Loucy (cell line): ENCODE results near the gene FAR2.
A peak's percentile ranks its signal among the peaks of the same experiment; 100 is the strongest.

Experiments used
- H2AFZ ChIP-seq: fragments of 200-600 bp; sonication (generic); 2 replicates; pipeline ENCODE4 v1.6.0; 2016; ENCODE audit warnings: antibody characterized with exemption, mild to moderate bottlenecking, low read length, moderate library complexity
- H3F3A ChIP-seq: fragments of 200-600 bp; 2 replicates; pipeline ENCODE4 v1.6.0; 2016; ENCODE audit warnings: antibody characterized with exemption, low read depth, mild to moderate bottlenecking
- H3K27me3 ChIP-seq: fragments of 200-600 bp; sonication (generic); 2 replicates; pipeline ENCODE4 v1.6.1; 2014; ENCODE audit warnings: low read length, mild to moderate bottlenecking; ENCODE audit not compliant: insufficient read depth, poor library complexity, severe bottlenecking
- H3K36me3 ChIP-seq: fragments of 200-600 bp; sonication (generic); 2 replicates; pipeline ENCODE4 v1.6.1; 2016; ENCODE audit warnings: low read length; ENCODE audit not compliant: insufficient read depth
- H3K4me1 ChIP-seq: fragments of 200-600 bp; sonication (generic); 2 replicates; pipeline ENCODE4 v1.5.1; 2014; ENCODE audit warnings: low read length, mild to moderate bottlenecking; ENCODE audit not compliant: insufficient read depth, poor library complexity, severe bottlenecking
- H3K4me2 ChIP-seq: fragments of 200-600 bp; sonication (generic); 2 replicates; pipeline ENCODE4 v1.6.0; 2014; ENCODE audit warnings: antibody characterized with exemption, low read length, low read depth, mild to moderate bottlenecking; ENCODE audit not compliant: poor library complexity, severe bottlenecking
- H3K4me3 ChIP-seq: fragments of 200-600 bp; sonication (generic); 2 replicates; pipeline ENCODE4 v1.5.1; 2014; ENCODE audit warnings: low read length, mild to moderate bottlenecking, mixed read lengths; ENCODE audit not compliant: poor library complexity, severe bottlenecking
- H3K79me2 ChIP-seq: fragments of 200-600 bp; sonication (generic); 2 replicates; pipeline ENCODE4 v1.6.1; 2014; ENCODE audit warnings: low read length; ENCODE audit not compliant: insufficient read depth
- H3K9ac ChIP-seq: fragments of 200-600 bp; sonication (generic); 2 replicates; pipeline ENCODE4 v1.6.0; 2014; ENCODE audit warnings: mild to moderate bottlenecking, low read depth, low read length, moderate library complexity; ENCODE audit not compliant: poor library complexity, severe bottlenecking
- H3K9me2 ChIP-seq: fragments of 200-600 bp; sonication (generic); replicated peaks from 2 replicates; pipeline ENCODE4 v1.6.1; 2016; ENCODE audit warnings: low read depth, low read length, mixed read lengths
- H3K9me3 ChIP-seq: fragments of 200-600 bp; sonication (generic); 2 replicates; pipeline ENCODE4 v1.6.1; 2014; ENCODE audit warnings: mild to moderate bottlenecking, antibody characterized with exemption, low read length, low read depth; ENCODE audit not compliant: insufficient read depth
- H4K20me1 ChIP-seq: fragments of 200-600 bp; sonication (generic); 2 replicates; pipeline ENCODE4 v1.6.0; 2014; ENCODE audit warnings: antibody characterized with exemption, low read length, mild to moderate bottlenecking; ENCODE audit not compliant: insufficient read depth, poor library complexity, severe bottlenecking
- EZH2phosphoT487 ChIP-seq: fragments of 200-600 bp; IDR thresholded peaks from 2 replicates; pipeline ENCODE4 v1.6.1; 2018; ENCODE audit warnings: antibody characterized with exemption, mild to moderate bottlenecking, moderate library complexity, borderline replicate concordance
- TF ChIP-seq, protein P1 (sequence below): fragments of 200-600 bp; sonication (generic); conservative IDR thresholded peaks from 2 replicates; pipeline ENCODE4 v1.5.1; 2014; ENCODE audit warnings: mild to moderate bottlenecking, antibody characterized with exemption, low read length

Gene FAR2

DNA sequence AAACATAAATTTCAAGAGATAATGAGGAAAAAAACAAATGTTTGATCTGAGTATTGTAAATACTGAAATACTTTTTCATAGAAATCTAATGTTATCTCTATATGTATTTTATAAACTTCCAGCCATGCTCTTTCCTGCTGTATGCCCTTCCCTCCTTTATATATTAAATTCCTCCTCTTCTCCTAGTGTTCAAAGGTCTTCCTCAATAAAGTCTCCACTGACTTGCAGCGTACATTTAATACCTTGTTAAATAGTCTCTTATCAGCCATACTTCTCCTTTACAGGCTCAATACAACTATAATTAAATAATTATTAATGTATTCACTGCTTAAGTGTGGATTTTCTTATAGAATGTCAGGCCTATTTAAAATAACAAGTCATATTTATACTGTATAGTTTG, 205.9 kb downstream of the FAR2 start:
- peaks cover 61% of the 10 kb centered on the region for H3K36me3 ChIP-seq
- no peak overlapping the region for H3K9ac ChIP-seq
- no peak for TF ChIP-seq EZH2phosphoT487
- TF ChIP-seq, protein P1, sequence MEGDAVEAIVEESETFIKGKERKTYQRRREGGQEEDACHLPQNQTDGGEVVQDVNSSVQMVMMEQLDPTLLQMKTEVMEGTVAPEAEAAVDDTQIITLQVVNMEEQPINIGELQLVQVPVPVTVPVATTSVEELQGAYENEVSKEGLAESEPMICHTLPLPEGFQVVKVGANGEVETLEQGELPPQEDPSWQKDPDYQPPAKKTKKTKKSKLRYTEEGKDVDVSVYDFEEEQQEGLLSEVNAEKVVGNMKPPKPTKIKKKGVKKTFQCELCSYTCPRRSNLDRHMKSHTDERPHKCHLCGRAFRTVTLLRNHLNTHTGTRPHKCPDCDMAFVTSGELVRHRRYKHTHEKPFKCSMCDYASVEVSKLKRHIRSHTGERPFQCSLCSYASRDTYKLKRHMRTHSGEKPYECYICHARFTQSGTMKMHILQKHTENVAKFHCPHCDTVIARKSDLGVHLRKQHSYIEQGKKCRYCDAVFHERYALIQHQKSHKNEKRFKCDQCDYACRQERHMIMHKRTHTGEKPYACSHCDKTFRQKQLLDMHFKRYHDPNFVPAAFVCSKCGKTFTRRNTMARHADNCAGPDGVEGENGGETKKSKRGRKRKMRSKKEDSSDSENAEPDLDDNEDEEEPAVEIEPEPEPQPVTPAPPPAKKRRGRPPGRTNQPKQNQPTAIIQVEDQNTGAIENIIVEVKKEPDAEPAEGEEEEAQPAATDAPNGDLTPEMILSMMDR = no peak
- H3K4me2 ChIP-seq = no peak overlapping the region
- H3K27me3 ChIP-seq = no peaks in the 10 kb centered on the region
- peaks cover 6% of the 10 kb centered on the region for H4K20me1 ChIP-seq
- H3K4me3 ChIP-seq = no peak overlapping the region
- no peaks in the 10 kb centered on the region for H3K79me2 ChIP-seq
- H3K4me1 ChIP-seq = peaks cover 15% of the 10 kb centered on the region
- no peaks in the 10 kb centered on the region for H3F3A ChIP-seq
- no peak overlapping the region for H2AFZ ChIP-seq
- no peaks in the 10 kb centered on the region for H3K9me2 ChIP-seq
- H3K9me3 ChIP-seq = no peaks in the 10 kb centered on the region

DNA sequence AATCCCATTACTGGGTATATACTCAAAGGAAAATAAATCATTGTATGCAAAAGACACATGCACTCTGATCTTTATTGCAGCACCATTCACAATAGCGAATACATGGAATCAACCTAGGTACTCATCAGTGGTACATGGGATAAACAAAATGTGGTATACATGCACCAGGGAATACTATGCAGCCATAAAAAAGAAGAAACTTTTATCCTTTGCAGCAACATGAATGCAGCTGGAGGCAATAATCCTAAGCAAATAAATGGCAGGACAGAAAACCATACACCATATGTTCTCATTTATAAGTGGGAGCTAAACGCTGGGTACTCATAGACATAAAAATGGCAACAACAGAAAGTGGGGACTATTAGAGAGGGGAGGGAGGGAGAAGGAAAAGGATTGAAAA, 216.0 kb downstream of the FAR2 start:
- peaks cover 63% of the 10 kb centered on the region for H3K36me3 ChIP-seq
- peaks cover 3% of the 10 kb centered on the region for H3K4me1 ChIP-seq
- H3K9me3 ChIP-seq = 0 out of 2 replicates have a peak, but pooled peaks cover 2% of the 10 kb centered on the region
- H3K27me3 ChIP-seq = no peaks in the 10 kb centered on the region
- TF ChIP-seq EZH2phosphoT487 = no peak
- TF ChIP-seq, protein P1 = no peak
- no peak overlapping the region for H3K9ac ChIP-seq
- H3K79me2 ChIP-seq = peaks cover 25% of the 10 kb centered on the region; the same call in 1 of the 2 replicates
- no peak overlapping the region for H2AFZ ChIP-seq
- no peak overlapping the region for H3K4me2 ChIP-seq
- no peak overlapping the region for H3K4me3 ChIP-seq
- no peaks in the 10 kb centered on the region for H3K9me2 ChIP-seq
- no peaks in the 10 kb centered on the region for H3F3A ChIP-seq
- H4K20me1 ChIP-seq = peaks cover 6% of the 10 kb centered on the region

DNA sequence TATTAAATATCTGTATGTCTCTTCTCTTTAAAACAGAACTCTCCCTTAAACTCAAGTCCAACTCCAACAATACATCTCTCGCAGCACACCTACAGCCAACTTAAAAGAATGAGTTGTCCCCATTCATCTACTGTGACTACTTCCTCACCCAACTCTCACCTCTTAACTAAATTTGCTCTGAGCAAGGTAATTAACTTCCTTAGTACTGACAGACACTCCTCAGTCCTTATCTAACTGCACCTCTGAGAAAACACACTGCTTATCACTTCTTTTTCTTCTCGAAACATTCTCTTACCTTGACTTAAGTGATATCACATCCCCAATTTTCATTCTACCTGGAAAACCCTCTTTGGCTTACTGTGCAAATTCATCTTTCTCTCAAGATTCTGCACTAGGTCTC, 224.9 kb downstream of the FAR2 start:
- H3K9me2 ChIP-seq = no peaks in the 10 kb centered on the region
- H3K36me3 ChIP-seq = peaks cover 16% of the 10 kb centered on the region; the same call in 1 of the 2 replicates
- peaks cover 26% of the 10 kb centered on the region for H3K4me1 ChIP-seq
- H2AFZ ChIP-seq = no peak overlapping the region
- H3K27me3 ChIP-seq = no peaks in the 10 kb centered on the region
- TF ChIP-seq, protein P1 = no peak
- no peak for TF ChIP-seq EZH2phosphoT487
- no peak overlapping the region for H3K4me3 ChIP-seq
- H3F3A ChIP-seq = no peaks in the 10 kb centered on the region
- peaks cover 67% of the 10 kb centered on the region for H3K79me2 ChIP-seq
- no peaks in the 10 kb centered on the region for H3K9me3 ChIP-seq
- peaks cover 51% of the 10 kb centered on the region for H4K20me1 ChIP-seq
- H3K4me2 ChIP-seq = peak overlapping the region; percentile 18
- no peak overlapping the region for H3K9ac ChIP-seq
